ENCODE data around the gene GNG12.
"Not testable (repeated sequence)": the region's sequence is repeated elsewhere in the genome, so short reads cannot be mapped to it uniquely, and the experiment has no call there.

GNG12 gene

DNA sequence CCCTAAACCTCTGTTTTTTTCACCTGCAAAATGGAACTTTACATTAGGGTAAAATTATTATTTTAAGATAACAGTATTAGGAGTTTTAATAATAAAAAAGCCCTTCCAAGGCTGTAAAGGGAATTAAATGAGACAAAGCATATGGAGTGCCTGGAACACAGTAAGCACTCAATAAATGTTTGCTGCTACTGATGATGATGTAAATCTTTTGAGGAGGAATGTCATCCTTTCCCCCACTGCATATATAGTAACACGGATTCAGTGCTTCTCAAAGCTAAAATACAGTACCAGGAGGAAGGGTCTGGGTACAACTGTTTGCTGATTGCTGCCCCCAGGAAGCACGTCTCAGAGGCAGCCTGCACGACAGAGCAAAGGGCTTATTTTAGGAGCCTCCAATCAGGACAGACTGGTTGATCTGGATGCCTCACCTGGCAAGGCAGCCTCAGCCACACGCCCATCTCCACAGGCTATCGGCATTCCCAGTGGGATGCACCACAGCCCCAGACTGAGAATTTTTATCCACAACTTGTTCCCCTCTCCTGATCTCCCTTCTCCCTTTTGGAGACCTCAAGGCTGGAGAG, 83.9 kb downstream of the GNG12 start:
- no peak for DNase-seq

DNA sequence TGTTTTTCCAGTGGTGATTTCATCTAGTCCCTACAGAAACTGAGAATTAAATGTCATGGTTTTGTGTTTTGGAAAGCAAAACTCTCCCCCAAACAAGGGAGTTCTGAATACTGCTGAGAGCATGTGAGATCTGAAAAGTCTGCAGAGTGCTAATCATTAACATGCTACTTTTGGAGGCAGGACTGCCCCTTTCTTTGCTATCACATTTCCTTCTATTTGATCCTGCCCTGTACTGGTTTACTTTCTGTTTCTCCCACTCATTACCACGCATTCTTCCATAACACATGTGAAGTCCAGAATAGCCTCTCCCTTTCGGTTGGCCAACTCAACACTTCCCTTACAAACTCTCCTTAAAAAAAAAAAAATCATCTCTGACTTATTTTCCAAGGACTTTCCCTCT, 84.6 kb downstream of the GNG12 start:
- DNase-seq: no peak

DNA sequence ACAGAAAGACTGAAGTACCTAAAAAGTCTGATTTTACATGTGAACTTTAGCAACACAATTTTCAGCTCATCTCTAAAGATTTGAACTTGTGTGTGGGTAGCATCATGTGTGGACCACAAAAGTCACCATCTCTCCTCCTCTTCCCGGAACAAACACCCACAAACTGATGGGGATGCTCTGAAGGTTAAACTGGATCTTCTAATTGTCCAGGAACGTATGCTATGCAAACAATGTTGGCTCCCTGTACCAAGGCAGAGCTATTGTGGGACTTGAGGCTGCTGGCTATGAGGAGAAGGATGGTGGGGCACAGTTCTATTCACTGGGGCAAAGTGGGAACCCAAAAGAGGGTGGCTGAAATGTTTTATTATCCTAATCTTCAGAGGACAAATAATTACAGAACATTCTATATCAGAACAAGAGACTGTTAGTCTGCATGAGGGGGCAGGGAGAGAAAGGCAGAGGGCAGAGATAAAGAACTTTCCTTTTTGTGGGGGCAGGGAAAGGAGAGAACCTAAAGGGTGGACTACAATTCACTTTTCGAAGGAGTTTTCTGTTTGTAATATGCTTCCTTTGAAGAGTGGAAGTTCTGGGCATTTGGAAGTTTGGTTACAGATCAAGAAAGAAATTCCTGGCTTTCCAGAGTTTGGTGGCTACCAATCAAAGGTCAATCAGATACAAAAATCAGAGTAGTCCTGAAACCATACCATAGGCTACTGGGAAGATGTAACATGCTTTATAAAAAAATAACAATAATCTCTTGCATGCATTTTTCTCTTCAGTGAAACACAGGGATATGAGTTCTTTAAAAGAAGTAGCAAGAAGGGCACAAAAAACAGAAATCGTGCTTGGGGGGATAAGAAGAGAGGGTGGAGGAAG, 85.4 kb downstream of the GNG12 start:
- DNase-seq: no peak

DNA sequence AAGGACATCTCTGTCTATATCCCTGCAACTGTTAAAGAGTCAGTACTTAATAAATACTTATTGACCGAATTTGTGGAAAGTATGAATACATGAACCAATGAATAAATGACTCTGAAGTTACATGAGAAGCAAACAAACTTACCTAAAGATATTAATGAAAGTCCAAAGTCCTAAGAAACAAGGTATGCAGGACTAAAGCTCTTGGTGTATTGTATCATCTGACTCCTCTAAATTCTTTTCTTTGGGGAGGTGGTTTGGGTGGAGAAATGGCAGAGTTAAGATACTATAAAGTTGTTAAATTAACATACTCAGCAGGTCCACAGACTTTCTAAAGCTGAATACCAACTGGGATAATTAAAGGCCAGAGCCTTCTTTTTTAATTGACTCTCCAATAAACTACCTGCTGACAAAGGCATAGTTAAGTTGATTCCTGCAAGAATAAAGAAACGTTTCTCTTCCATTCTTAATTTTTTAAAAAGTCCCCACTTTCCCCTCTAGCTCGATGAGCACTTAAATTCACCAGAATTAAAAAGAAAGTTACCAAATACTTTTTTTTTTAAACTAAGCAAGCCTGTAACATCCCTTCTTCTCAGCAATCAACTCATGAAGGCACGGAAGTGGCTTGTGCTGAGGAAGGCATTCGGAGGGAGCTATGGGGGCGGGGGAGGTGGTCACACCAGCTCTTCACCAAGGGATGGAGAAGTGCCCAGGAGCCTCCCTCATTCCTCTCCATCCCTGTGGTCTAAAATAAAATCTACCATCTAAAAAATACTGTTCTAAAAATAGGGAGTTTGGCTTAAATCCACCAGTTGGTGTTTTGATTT, 87.2 kb downstream of the GNG12 start:
- DNase-seq: no peak

DNA sequence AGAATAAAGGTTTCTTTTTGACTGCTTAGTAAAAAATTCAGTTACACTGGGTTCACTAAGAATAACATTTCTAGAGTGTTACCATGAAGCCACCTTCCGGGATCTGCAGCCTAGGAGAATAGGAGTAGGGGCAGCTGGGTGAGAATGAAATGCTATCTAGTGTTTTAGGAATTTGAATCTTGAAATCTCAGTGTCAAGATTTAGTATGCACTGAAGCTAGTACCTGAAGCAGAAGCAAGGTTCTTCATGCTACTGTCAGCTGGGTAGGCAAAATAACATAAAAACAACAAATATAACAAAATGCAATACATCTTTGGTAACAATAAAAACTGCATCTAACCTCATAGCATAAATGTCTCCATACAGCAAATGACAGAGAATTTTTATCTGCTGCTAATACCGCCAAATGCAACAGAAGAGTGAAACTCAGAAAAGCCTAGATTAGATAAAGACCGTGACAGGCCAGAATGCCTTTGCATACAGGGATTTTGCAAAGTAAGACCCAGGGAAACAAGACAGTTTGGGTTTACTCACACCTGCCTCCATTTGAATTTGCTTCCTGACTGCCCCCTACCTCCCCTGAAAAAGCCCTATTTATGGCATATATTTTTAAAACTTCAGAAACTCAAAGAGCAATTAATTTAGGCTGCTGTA, 90.1 kb downstream of the GNG12 start:
- DNase-seq: no peak

DNA sequence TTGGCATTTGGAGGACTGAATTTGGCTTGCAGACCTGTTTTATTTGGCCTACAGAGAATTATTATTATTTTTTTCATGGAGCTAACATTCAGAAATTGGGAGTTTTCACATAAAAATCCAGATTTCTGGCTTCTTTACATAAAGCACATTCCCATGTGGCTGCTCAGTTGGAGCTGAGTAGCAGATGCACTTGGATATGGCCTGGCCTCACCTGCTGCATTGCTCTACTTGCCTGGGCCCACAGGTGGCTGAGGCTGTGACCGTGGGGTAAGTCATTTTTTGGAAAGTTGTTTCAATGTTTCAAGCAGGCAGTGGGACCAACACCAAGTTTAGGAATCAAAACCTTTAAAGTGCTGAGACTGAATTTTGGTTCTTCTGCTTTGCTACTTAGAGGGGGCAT, 91.5 kb downstream of the GNG12 start:
- no peak for DNase-seq

DNA sequence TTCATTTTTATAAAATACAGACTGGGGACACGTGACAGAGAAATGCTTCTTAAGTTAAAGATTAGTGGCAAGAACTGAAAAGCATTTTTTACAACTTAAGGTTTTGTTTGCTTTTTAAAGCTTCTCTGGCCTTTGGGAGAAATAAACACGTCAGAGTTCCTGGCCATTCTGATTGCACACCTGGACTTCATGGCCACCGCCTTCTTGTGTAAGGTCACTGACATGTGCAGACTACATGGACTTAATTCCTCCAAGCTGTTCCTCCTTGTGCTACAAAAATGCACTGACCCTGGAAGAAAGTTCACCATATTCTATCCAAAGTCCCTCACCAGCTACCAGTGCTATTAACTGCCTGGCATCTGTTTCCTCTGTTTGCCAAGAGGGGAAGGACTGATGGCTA, 92.1 kb downstream of the GNG12 start:
- no peak for DNase-seq

DNA sequence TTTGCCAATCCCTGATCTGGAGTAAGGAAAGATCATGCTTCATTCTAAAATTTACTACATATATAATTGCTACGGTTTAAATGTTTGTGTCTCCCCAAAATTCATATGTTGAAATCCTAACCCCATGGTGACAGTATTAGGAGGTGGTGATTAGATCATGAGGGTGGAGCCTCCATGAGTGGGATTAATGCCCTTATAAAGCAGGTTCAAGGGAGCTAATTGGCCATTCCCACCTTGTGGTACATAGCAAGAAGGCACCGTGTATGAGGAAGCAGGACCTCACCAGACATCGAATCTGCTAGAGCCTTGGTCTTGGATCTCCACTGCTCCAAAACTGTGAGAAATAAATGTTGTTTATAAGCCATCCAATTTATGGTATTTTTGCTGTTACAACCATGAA, 92.7 kb downstream of the GNG12 start:
- DNase-seq: no peak

DNA sequence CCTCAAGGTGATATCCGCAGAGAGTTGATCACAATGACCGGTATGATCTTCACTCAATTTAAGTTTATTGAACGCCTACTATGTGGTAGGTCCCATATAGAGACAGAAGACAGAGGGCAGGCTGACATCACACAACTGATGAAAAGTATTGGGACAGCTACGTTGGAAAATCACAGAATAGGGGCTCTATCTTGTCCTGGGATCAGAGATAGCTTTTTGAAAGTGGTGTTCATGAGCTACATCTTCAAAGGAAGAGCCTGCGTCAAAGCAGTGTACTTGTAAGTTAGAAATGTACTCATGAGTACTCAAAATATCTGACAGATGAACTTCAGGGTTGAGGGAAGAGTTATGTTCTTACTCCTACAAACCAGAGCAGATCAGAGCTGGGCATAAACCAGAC, 93.9 kb downstream of the GNG12 start:
- DNase-seq: no peak

DNA sequence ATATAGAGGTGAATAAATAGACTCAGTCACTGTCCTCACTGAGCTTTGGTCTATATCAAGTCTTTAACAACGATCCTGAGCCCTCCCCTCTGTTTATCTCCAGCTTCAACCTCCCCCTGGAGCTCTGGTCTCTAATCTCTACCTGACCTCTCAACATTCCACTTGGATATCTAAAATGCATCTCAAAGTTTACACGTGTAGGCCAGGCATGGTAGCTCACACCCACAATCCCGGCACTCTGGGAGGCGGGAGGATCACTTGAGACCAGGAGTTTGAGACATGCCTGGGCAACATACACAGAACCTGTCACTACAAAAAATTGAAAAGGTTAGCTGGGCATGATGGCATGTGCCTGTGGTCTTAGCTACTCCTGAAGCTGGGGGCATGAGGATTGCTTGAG, 94.9 kb downstream of the GNG12 start:
- DNase-seq: no peak

DNA sequence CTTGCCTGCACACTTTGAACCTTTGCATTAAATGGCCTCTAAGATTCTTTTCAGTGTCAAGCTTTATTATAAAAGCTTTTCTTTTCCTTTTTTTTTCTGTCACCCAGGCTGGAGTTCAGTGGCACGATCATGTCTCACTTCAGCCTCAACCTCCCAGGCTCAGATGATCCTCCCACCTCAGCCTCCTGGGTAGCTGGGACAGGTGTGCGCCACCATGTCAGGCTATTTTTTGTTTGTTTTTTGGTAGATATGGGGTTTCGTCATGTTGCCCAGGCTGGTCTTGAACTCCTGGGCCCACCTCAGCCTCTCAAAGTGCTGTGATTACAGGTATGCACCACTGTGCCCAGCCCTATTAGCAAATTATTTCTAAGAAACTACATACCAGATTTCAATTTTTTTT, 95.4 kb downstream of the GNG12 start:
- DNase-seq: no peak

DNA sequence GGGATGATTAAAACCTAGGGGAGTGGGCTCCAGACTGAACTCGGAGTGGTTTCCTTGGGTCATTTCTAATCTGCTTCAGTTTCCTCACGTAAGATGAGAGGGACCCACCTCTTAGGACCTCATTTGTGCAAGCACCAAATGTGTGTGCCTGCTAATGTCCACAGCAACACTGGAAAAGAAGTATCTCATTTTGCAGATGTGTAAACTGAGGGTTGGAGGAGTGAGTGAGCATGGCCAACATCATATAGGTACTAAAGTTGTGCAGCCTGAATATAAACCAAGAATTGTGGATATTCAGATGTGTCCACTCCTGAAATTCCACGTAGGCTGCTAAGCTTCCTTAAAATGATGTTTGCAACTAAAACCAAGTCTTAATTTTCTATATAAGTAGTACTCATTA, 96.5 kb downstream of the GNG12 start:
- no peak for DNase-seq

DNA sequence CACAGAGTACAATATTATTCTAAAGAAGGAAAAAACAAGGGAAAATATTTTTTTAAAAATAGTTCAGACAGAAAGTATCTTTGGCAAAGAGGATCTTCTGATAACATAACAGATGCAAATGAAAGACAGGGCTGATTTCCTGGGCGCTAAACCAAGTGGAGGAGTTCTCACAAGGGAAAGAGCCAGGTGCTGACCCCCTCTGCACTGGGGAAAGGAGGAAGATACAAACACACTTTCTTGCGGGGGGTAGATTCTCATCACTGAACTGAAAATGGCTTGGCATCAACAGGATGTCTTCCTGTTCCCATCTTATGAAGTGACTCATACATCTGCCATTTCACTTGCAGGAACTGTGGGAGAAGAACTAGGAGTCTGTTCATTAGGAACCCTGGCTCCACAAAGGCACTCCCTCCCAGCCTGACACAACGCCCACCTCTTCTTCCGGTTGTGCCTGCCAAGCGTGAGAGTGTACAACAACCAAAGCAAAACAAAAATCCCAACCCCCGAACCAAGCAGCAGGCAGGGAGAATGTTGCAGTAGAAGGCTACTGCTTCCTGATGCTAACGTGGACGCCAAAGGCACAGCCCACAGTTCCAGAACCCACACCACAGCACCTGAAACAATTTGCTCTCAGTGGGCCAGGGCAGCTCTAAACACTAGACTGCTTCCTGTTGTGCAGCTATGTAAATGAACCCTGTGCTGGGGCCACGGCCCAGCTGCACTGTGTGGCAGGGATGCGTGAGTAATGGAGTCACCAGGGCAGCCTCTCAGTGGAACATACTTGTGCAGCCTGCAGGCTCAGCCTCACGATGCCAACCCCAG, 97.2 kb downstream of the GNG12 start:
- peak; percentile 30 for DNase-seq

DNA sequence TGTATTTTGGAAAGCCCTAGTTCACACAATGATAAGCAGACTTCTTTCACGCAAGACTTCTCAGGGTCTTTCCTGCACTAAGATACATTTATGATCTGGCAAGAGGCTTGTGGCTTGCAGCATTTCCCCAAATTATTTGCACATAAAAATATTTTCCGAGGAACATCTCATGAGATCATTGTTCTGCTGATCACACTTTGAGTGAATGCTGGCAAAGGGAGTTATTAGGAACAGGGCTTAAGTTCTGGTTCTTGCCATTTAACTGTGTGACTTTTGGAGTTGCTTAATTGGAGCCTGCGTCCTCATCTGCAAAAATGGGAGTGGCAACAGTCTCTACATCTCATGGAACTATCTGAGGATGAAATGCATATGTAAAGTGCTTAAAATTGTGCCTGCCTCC, 98.1 kb downstream of the GNG12 start:
- DNase-seq: no peak

DNA sequence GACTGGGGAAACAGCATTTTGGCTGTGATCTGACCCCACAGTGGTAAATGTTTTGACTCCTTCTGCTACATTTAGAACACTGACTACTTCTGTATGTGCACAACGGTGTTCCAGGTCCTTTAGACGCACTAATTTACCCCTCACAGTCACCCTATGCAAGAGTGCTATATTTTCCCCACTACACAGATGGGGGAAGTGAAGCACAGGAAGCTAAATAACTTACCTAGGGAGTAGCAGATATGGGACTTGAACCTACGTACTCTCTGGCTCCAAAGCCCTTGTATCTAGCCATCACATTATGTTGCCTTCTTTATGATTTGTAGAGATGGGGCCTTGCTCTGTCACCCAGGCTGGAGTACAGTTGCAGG, 99.0 kb downstream of the GNG12 start:
- no peak for DNase-seq

DNA sequence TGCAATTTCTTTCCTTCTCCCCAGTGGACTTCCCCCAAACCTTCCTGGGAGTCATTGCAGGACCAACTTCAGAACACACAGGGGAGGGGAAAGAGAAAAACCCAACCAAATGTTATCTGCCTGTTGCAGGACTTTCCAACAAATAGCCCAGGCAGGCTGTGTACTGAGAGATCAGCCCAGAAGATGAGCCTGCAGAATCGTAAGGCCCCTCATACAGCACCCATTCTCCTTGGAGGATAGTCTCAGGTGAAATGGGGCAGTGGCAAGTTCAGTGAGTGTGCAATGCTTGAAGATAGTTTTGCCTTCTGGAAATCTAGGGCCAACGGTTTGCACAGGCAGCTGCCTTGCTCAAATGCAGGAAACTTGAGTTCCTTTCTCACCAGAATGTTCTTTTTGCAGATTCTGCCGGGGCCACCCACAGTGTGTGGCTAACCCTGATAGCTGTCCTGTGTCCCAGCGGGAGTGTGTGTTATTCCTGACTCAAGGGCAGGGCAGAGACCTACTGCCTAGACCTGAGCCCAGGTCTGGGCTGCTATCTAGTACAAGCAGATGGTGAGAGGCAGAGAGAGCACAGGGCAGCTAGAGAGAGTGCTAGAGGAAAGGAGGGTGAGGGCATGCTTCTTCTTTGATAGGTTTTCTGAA, 99.5 kb downstream of the GNG12 start:
- DNase-seq: no peak

DNA sequence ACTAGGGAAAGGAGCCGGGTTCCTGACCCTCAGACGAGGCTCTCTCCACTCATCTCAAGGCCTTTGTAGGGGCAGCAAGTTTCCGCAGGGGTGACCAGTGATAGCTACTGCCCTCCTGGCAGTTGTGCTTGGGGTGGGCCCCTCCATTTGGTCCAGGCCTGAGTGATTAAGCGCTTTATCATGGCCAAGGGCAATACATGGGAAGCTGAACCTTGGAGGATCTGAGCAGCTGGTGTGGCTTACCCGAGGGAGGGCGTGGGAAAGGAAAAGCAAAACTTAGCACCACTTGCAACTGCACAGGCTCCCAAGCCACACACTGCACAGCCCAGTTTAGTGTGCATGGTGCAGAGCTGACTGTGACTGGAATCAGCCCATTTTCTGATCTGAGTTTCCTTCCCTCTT, 100.5 kb downstream of the GNG12 start:
- no peak for DNase-seq

DNA sequence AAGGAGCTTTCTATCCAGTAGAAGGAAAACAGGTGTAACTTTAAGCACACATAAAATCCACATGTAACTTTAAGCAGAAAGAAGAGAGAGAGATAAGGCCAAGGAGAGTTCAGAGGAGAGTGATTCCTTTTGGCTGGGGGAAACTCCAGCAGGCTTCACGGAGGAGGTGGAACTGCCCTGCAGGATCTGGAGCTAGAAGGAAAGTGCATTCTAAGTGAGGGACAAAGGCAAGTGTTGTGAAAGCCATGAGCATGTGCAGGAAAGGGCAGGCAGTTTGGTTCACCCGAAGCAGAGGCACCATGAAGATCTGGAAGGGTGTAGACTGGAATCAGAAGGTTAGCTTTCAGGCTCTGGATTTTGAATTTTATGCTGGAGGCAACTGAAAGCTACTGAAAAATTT, 101.9 kb downstream of the GNG12 start:
- DNase-seq: no peak

DNA sequence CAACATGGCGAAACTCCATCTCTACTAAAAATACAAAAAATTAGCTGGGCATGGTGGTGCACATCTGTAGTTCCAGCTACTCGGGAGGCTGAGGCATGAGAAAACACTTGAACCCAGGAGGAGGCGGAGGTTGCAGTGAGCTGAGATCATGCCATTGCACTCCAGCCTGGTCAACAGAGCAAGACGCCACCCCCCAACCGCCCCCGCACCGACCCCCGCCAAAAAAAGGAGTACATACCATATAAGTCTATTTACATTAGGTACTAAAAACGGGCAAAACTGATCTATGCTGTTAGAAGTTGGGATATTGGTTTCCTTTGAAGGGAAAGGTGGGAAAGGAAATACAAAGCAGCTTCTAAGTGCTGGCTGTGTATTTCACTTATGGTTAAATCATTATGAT, 103.0 kb downstream of the GNG12 start:
- not testable (repeated sequence) for DNase-seq

DNA sequence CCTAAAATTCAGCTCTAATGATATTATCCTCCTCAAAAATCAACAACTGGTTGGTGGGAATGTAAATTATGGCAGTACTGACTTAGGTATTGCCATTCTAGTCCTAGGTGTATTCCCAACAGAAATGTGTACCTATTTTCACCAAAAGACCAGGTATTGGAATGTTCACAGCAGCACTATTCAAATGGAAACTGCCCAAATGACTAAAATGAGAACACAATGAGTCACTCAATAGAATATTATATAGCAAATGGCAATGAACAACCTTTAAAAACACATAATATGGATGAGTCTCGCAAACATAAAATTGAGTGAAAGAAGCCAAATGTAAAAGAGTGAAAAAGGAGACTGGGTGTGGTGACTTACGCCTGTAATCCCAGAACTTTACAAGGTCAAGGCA, 103.4 kb downstream of the GNG12 start:
- no peak for DNase-seq

DNA sequence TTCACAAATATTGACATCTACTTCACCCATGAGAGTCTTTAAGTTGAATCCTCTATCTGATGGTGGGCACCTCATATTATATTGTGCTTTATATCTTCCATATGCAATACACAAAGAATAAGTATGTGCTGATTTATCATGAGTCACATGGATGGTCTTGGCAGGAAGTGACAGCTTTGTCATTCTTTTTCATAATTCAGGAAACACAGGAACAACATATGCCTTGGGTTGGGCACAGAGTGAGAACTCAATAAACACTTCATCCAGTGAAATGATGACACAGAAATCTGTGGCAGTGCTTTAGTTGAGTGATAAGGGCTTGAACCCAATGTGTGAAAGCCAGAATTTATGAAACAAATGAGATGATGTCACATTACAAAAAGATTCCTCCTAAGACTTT, 107.0 kb downstream of the GNG12 start:
- no peak for DNase-seq

DNA sequence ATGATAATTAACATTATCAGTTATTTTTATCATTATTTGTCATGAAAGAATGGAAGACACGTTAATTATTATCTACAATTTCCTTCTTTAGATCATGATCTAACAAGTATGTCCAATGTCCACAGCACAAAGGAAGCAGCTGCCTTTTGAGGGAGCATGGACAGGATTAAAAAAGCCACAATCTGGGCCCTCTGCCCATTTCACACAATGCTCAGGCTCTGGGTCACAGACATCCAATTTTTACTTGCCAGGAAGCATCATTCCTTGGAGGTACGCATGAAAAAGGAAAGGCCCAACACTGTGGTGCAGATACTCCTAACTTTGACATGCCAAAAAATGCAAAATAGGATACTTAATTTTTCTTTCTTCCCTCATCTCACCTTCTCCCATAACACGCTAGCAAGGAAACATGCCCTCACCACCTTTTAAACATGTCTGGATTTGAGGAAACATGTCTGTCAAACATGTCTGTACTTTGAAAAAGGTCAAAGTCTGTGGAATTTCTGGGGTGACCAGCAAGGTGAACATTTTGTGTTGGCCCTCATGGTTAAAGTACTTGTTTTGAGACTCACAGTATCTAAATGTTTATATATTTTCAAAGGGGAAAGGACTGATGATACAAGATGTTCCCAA, 108.2 kb downstream of the GNG12 start:
- no peak for DNase-seq
